CD14-positive monocyte (primary cell): ENCODE measurements around the gene PROZ. TPM values are rescaled to one million over a fixed set of nuclear protein-coding genes. Genes with fewer than 3 reads are reported as not detected.

Experiments
- DNase-seq, 3 donors: peaks; one replicate each; pipeline ENCODE4 v3.0.0-alpha.2; 2011 to 2022
- H2AFZ ChIP-seq: 2 replicates; pipeline ENCODE4 v1.6.0; 2012; ENCODE audit warnings: mild to moderate bottlenecking, low read depth, low read length, inconsistent platforms; ENCODE audit not compliant: insufficient read depth, poor library complexity, severe bottlenecking
- H3K27ac ChIP-seq, 2 donors: 1 replicate in 1 of 2; 2 replicates in 1 of 2; pipeline ENCODE4 v1.5.1; 2012 to 2013; ENCODE audit warnings: low read length in 2 of 2, control low read depth in 1 of 2, inconsistent platforms in 1 of 2, low read depth in 1 of 2, mild to moderate bottlenecking in 1 of 2
- H3K27me3 ChIP-seq, 2 donors: one replicate each; pipeline versions ENCODE4 v1.6.0 to v1.6.1; 2011 to 2013; ENCODE audit warnings: low read length in 2 of 2; ENCODE audit not compliant: control insufficient read depth in 2 of 2, insufficient read depth in 2 of 2
- H3K36me3 ChIP-seq, 2 donors: replicated peaks in 1 of 2; 1 replicate in 1 of 2; 2 replicates in 1 of 2; pipeline versions ENCODE4 v1.5.1 to v1.6.1; 2012 to 2013; ENCODE audit warnings: low read length in 2 of 2, control low read depth in 1 of 2, inconsistent platforms in 1 of 2, mild to moderate bottlenecking in 1 of 2; ENCODE audit not compliant: insufficient read depth in 2 of 2, control insufficient read depth in 1 of 2
- H3K4me1 ChIP-seq, 2 donors: 1 replicate in 1 of 2; 2 replicates in 1 of 2; pipeline versions ENCODE4 v1.5.1 to v1.6.1; 2012 to 2013; ENCODE audit warnings: low read length in 2 of 2, control low read depth in 1 of 2, inconsistent platforms in 1 of 2, mild to moderate bottlenecking in 1 of 2, moderate library complexity in 1 of 2; ENCODE audit not compliant: insufficient read depth in 2 of 2, control insufficient read depth in 1 of 2
- H3K4me2 ChIP-seq: replicated peaks from 2 replicates; pipeline ENCODE3; 2012; ENCODE audit warnings: low read length, moderate library complexity, mild to moderate bottlenecking; ENCODE audit not compliant: poor library complexity, severe bottlenecking; ENCODE audit errors: extremely low read depth
- H3K4me3 ChIP-seq, 3 experiments: fragments of 200-600 bp in 1 of 3; sonication (generic) in 1 of 3; replicated peaks in 1 of 3; 1 replicate in 2 of 3; 2 replicates in 1 of 3; pipeline ENCODE4 v1.5.1; 2011 to 2013; ENCODE audit warnings: low read length in 3 of 3, mild to moderate bottlenecking in 3 of 3, control low read depth in 2 of 3, low read depth in 2 of 3, inconsistent platforms in 1 of 3, moderate library complexity in 1 of 3
- H3K79me2 ChIP-seq: 2 replicates; pipeline ENCODE4 v1.6.0; 2012; ENCODE audit warnings: mild to moderate bottlenecking, control low read depth, inconsistent platforms, low read length, moderate library complexity; ENCODE audit not compliant: insufficient read depth
- H3K9ac ChIP-seq: 2 replicates; pipeline ENCODE4 v1.6.0; 2017; ENCODE audit warnings: low read length, mild to moderate bottlenecking; ENCODE audit not compliant: insufficient read depth, poor library complexity, severe bottlenecking
- H3K9me3 ChIP-seq, 2 donors: replicated peaks in 1 of 2; 1 replicate in 1 of 2; 2 replicates in 1 of 2; pipeline versions ENCODE4 v1.5.1 to v1.6.1; 2012 to 2013; ENCODE audit warnings: low read length in 2 of 2, control low read depth in 1 of 2; ENCODE audit not compliant: control insufficient read depth in 1 of 2, insufficient read depth in 1 of 2
- H4K20me1 ChIP-seq: 2 replicates; pipeline ENCODE4 v1.6.0; 2012; ENCODE audit warnings: mild to moderate bottlenecking, low read length, control low read depth, moderate library complexity; ENCODE audit not compliant: insufficient read depth
- H3K27ac Mint-ChIP-seq, 7 donors: one replicate each; pipeline ENCODE4 v1.8.0; 2020; ENCODE audit warnings: mild to moderate bottlenecking in 7 of 7, mixed read lengths in 7 of 7, moderate library complexity in 6 of 7, inconsistent platforms in 2 of 7
- H3K27me3 Mint-ChIP-seq, 3 donors: one replicate each; pipeline ENCODE4 v1.8.0; 2021 to 2022; ENCODE audit warnings: low read depth in 3 of 3, mild to moderate bottlenecking in 3 of 3, mixed read lengths in 3 of 3, moderate library complexity in 3 of 3, inconsistent platforms in 1 of 3
- H3K36me3 Mint-ChIP-seq, 2 donors: one replicate each; pipeline ENCODE4 v1.8.0; 2020; ENCODE audit warnings: mixed read lengths in 2 of 2, inconsistent platforms in 1 of 2, mild to moderate bottlenecking in 1 of 2
- H3K4me1 Mint-ChIP-seq: one replicate; pipeline ENCODE4 v1.8.0; 2020; ENCODE audit warnings: mild to moderate bottlenecking, mixed read lengths
- H3K4me3 Mint-ChIP-seq, 2 donors: one replicate each; pipeline ENCODE4 v1.8.0; 2020; ENCODE audit warnings: mild to moderate bottlenecking in 2 of 2, mixed read lengths in 2 of 2, moderate library complexity in 1 of 2
- H3K9me3 Mint-ChIP-seq, 7 donors: one replicate each; pipeline ENCODE4 v1.8.0; 2020 to 2022; ENCODE audit warnings: mixed read lengths in 7 of 7, mild to moderate bottlenecking in 6 of 7, moderate library complexity in 6 of 7, inconsistent platforms in 2 of 7
- CTCF ChIP-seq: fragments of 200-600 bp; IDR thresholded peaks from one replicate; pipeline ENCODE4 v1.8.0; 2022; ENCODE audit warnings: antibody characterized with exemption, mild to moderate bottlenecking
- WGBS: methylation state at CpG from one replicate; pipeline ENCODE4 v1.1.5; 2013; ENCODE audit warnings: missing lambda C conversion rate; ENCODE audit not compliant: insufficient coverage; 5-methylcytosine and 5-hydroxymethylcytosine counted together
- intact Hi-C, 2 donors: fragments of 100-400 bp; cut with micrococcal nuclease; formaldehyde crosslinking; loops; one replicate each; pipeline versions ENCODE4 v1.15.0 to v1.15.1; 2023
- polyA plus RNA-seq, 3 donors: library from polyadenylated mRNA; depleted of rRNA in 1 of 3; unstranded in 2 of 3; stranded (reverse) in 1 of 3; fragments of 300-500 nt in 2 of 3; fragments of >200 nt in 1 of 3; fragmentation: Illumina TruSeq in 2 of 3; gene quantifications; 1 replicate in 2 of 3; 2 replicates in 1 of 3; pipeline ENCODE4 v1.2.3, GENCODE V29; 2012 to 2021

PROZ gene
- polyA plus RNA-seq, 3 donors, result not detected

- Histone ChIP-seq H3K79me2 (no peaks in the 10 kb centered on the region), H3K36me3 (no peaks in the 10 kb centered on the region), H3K9me3 (peaks cover 12 to 13% of the 10 kb centered on the region in 2 donors), H3K4me3 (no peak overlapping the region), H4K20me1 (no peaks in the 10 kb centered on the region), H3K4me1 (no peaks in the 10 kb centered on the region), H3K27me3 (peaks cover 10 to 28% of the 10 kb centered on the region in 2 donors), H3K9ac (no peak overlapping the region), H2AFZ (no peak overlapping the region), H3K4me2 (no peak overlapping the region), H3K27ac (no peak overlapping the region)
- no peak for TF ChIP-seq CTCF
- peaks cover 7 to 26% (median 20%) of the 10 kb centered on the region in 3 donors for H3K27me3 Mint-ChIP-seq
- H3K36me3 Mint-ChIP-seq, result no peaks in the 10 kb centered on the region
- H3K27ac Mint-ChIP-seq, result no peak overlapping the region
- intact Hi-C loops, result no loop called here
- H3K4me1 Mint-ChIP-seq, result no peaks in the 10 kb centered on the region
- WGBS, result 29% methylated on average over 4 of the region's 9 CpGs
- DNase-seq, result no peak
- H3K9me3 Mint-ChIP-seq, result peaks cover 0 to 12% (median 11%) of the 10 kb centered on the region in 7 donors
- no peak overlapping the region for H3K4me3 Mint-ChIP-seq
These were observed 45.3 kb upstream of the PROZ start for GRCh38 chr13:113112893-113113845.

GRCh38 chr13:113113846-113114271, 44.6 kb upstream of the PROZ start:
- no peak overlapping the region for H3K27ac Mint-ChIP-seq
- H3K36me3 Mint-ChIP-seq, result no peaks in the 10 kb centered on the region
- TF ChIP-seq CTCF, result no peak
- Histone ChIP-seq H2AFZ (no peak overlapping the region), H3K27me3 (peaks cover 10 to 28% of the 10 kb centered on the region in 2 donors), H3K36me3 (no peaks in the 10 kb centered on the region), H3K27ac (no peak overlapping the region), H3K79me2 (no peaks in the 10 kb centered on the region), H3K4me3 (no peak overlapping the region), H3K4me1 (no peaks in the 10 kb centered on the region), H3K9ac (no peak overlapping the region), H3K9me3 (peaks cover 7 to 10% of the 10 kb centered on the region in 2 donors), H3K4me2 (no peak overlapping the region), H4K20me1 (no peaks in the 10 kb centered on the region)
- H3K4me1 Mint-ChIP-seq, result no peaks in the 10 kb centered on the region
- H3K4me3 Mint-ChIP-seq, result no peak overlapping the region
- intact Hi-C loops, result no loop called here
- peaks cover 0 to 12% (median 8%) of the 10 kb centered on the region in 7 donors for H3K9me3 Mint-ChIP-seq
- peaks cover 7 to 24% (median 20%) of the 10 kb centered on the region in 3 donors for H3K27me3 Mint-ChIP-seq
- no peak for DNase-seq
- 95% methylated on average over 6 of the region's 8 CpGs for WGBS
